ENCODE measurements around the gene ENO4. TPM values are rescaled to one million over a fixed set of nuclear protein-coding genes. Genes with fewer than 3 reads are reported as not detected.

The ENO4 gene
- total and polyA plus RNA-seq, 9 of the 15 experiments (the other 6 are each of a cell fraction or from before 2014, with no cell fraction given) = 0.07 TPM; not detected in 8

- 1% methylated on average over 18 of the region's 18 CpGs for WGBS (ENCODE audit: insufficient coverage, low coverage, missing lambda C conversion rate)
- TF ChIP-seq NFIC (IDR thresholded peaks at IDR 0.05) = peak; percentile 83
- TF ChIP-seq MAFG (tag; conservative IDR thresholded peaks at IDR 0.05) = no peak
- TF ChIP-seq SMARCB1 (IDR thresholded peaks at IDR 0.05; ENCODE audit: insufficient read length, low read depth) = no peak
- TF ChIP-seq ELF2 (CRISPR knock-in tag; IDR thresholded peaks at IDR 0.05) = no peak
- no peak for TF ChIP-seq CHD1 (IDR thresholded peaks at IDR 0.05; ENCODE audit: low read length)
- no peak for TF ChIP-seq MITF (IDR thresholded peaks at IDR 0.05)
- no peak for TF ChIP-seq ETV1 (tag; conservative IDR thresholded peaks at IDR 0.05; ENCODE audit: low read depth)
- no peaks in the 10 kb centered on the region for H3K36me3 ChIP-seq (ENCODE audit: control insufficient read depth, insufficient read depth, low read length)
- DNase-seq (ENCODE audit: extremely low read depth in 1 of 4, low spot score in 3 of 4) (no peak), FAIRE-seq (no peak), ATAC-seq (no peak)
- no peaks in the 10 kb centered on the region for H4K20me1 ChIP-seq (replicated peaks; ENCODE audit: control insufficient read depth, insufficient read depth, low read length)
- H3K9me3 ChIP-seq (replicated peaks; ENCODE audit: control insufficient read depth, insufficient read depth, low read depth, low read length) = no peaks in the 10 kb centered on the region
- in situ Hi-C loops (cut with MboI) (no loop called here), intact Hi-C loops (cut with micrococcal nuclease) (no loop called here)
- no peaks in the 10 kb centered on the region for H3K79me2 ChIP-seq (ENCODE audit: control insufficient read depth, insufficient read depth, low read length)
- H3K4me3 ChIP-seq = no peak overlapping the region
- no peak overlapping the region for H3K27ac ChIP-seq (ENCODE audit: extremely low read depth, low read depth, low read length)
- BruUV-seq (replicated peaks) = no TSS peak
- H3K4me2 ChIP-seq (ENCODE audit: insufficient read depth, low read length) = no peak overlapping the region
- ChIA-PET POLR2A (no interaction called here), CTCF (ENCODE audit: low intra/inter-chr PET ratio) (no interaction called here)
- H3K4me1 ChIP-seq (replicated peaks in 1 of 2; ENCODE audit: control insufficient read depth in 2 of 2, insufficient read depth in 2 of 2, low read length in 2 of 2) = no peaks in the 10 kb centered on the region
- peaks cover 0 to 23% of the 10 kb centered on the region in 2 experiments; a peak in 3 of 5 replicates for H3K27me3 ChIP-seq (ENCODE audit: control insufficient read depth in 2 of 2, insufficient read depth in 2 of 2, low read length in 2 of 2)
- H2AFZ ChIP-seq (ENCODE audit: low read depth, low read length) = no peak overlapping the region
- H3K9ac ChIP-seq (ENCODE audit: insufficient read depth in 1 of 2, low read depth in 2 of 2, low read length in 2 of 2) = no peak overlapping the region
- H3K9me1 ChIP-seq (ENCODE audit: control insufficient read depth, insufficient read depth, low read length) = no peaks in the 10 kb centered on the region
These were observed 33.5 kb upstream of the ENO4 start for GRCh38 chr10:116815641-116816415.
